ENCODE measurements around the gene PPP1R13B.
"Not testable (repeated sequence)": the region's sequence is repeated elsewhere in the genome, so short reads cannot be mapped to it uniquely, and the experiment has no call there.

PPP1R13B gene

DNA sequence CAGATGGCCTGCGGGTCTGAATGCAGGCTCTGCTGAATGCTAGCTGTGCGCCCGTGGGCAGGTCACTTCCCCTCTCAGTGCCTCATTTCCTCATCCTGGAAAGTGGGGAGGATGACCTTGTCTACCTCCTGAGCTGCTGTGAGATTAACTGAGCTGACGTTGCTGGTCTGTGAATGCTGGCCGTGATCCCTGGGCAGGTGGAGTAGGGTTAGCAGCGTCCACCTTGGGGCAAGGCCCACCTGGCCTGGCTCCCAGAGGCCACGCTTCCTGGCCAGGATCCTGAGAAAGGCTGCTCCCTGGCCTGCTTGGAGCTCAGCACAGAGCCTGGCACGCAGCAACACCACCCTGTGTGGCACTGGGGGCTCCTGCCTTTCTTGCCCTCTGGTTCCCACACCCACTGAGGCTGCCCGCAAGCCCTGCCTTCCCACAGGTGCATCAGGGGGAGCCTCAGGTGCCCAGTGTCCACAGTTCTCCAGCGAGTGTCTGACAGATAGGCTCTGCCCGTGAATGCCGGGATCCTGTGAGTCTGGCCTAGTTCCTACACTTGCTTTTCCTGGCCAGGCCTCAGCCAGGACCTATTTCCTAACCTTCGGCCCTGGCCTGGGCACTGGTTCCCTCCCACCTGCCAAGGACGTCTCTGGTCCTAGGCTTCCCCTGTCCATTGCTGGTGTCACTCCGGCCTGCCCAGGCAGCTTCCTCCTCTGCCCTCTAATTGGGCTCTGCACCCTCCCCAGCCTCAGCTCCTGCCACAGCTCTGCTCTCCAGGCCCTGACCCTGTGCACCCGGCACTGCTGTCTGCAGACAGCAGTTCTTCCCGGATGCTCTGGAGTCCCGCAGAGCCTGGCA, 43.7 kb upstream of the PPP1R13B start:
- peak overlapping the region; percentile 35 for H3K27ac ChIP-seq
- CTCF ChIA-PET = interaction anchor here (0.6 to 2.2 kb wide), 3 partner anchors 10 to 673 kb away, joined by 3 to 6 read pairs (median 4); no protein-coding TSS in a partner anchor
- POLR2A ChIA-PET (ENCODE audit: low non-redundant PET) = no interaction called here

DNA sequence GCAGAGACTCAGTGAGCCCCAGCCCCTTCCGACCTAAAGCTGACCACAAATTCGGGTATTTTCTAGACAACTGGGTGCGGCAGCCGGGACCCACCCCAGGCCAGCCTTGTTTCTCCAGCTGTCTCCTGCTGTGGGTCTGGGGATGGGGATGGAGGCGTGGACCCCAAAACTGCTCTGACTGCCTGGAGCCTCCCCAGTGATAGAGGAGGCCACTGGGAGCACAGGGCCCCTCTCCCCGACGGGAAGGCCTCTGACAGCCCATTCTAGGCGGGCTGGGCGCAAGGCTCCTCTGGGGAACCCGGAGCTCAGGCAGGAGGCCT, 42.6 kb upstream of the PPP1R13B start:
- TF ChIP-seq, protein P1, sequence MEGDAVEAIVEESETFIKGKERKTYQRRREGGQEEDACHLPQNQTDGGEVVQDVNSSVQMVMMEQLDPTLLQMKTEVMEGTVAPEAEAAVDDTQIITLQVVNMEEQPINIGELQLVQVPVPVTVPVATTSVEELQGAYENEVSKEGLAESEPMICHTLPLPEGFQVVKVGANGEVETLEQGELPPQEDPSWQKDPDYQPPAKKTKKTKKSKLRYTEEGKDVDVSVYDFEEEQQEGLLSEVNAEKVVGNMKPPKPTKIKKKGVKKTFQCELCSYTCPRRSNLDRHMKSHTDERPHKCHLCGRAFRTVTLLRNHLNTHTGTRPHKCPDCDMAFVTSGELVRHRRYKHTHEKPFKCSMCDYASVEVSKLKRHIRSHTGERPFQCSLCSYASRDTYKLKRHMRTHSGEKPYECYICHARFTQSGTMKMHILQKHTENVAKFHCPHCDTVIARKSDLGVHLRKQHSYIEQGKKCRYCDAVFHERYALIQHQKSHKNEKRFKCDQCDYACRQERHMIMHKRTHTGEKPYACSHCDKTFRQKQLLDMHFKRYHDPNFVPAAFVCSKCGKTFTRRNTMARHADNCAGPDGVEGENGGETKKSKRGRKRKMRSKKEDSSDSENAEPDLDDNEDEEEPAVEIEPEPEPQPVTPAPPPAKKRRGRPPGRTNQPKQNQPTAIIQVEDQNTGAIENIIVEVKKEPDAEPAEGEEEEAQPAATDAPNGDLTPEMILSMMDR (conservative IDR thresholded peaks at IDR 0.05; ENCODE audit: low read depth) = no peak
- ChIA-PET POLR2A (ENCODE audit: low non-redundant PET) (no interaction called here), CTCF (interaction anchor here (0.6 to 2.2 kb wide), 3 partner anchors 11 to 41 kb away, joined by 3 to 7 read pairs (median 6); no protein-coding TSS in a partner anchor)
- H3K27ac ChIP-seq = peak overlapping the region; percentile 69
- no peak for DNase-seq (ENCODE audit: low spot score)

More for the DNA sequence above, 43.7 kb upstream of the PPP1R13B start:
- TF ChIP-seq, protein P1 (conservative IDR thresholded peaks at IDR 0.05; ENCODE audit: low read depth) = no peak
- no peak for DNase-seq (ENCODE audit: low spot score)

DNA sequence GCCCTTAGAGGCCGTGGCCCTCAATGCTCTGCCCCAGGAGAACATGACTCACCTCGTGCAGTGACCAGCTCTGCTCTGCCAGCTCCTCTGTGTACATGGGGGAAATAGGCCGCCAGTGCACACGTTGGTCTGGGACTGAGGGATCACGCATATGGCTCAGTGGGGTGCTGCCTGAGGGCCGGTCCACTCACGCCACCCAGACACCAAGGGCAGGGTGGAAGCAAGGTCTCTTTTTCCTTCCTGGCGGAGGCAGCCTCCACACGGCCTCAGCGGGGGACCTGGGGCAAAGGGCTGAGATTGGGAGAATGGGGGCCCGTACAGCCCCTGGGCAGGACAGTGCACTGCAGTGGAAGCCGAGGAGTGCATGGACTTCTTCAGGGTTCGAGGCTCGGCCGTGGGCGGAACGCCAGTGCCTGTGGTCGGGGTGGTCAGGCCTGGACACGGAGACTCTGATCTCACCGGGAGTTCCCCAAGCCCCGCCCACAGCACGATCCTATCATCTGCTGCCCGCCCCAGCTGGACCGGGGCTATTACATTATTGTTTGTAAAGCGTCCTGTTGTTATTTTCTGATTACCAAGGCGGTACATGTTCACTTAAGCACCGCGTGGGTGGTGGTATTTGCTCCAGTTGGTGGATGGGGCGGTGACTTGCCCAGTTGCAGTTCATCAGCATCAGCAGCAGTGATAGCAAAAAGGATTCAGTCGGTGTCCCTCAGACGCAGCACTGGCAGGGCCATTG, 42.1 kb upstream of the PPP1R13B start:
- ChIA-PET POLR2A (ENCODE audit: low non-redundant PET) (interaction anchor here (1.1 kb wide), 1 partner anchor 13 kb away, joined by 3 read pairs; no protein-coding TSS in a partner anchor), CTCF (interaction anchor here (0.6 to 2.2 kb wide), 3 partner anchors 11 to 42 kb away, joined by 3 to 7 read pairs (median 6); no protein-coding TSS in a partner anchor)
- peak overlapping the region; percentile 69 for H3K27ac ChIP-seq
- DNase-seq (ENCODE audit: low spot score) = peak; percentile 72
- TF ChIP-seq, protein P1 (conservative IDR thresholded peaks at IDR 0.05; ENCODE audit: low read depth) = no peak

DNA sequence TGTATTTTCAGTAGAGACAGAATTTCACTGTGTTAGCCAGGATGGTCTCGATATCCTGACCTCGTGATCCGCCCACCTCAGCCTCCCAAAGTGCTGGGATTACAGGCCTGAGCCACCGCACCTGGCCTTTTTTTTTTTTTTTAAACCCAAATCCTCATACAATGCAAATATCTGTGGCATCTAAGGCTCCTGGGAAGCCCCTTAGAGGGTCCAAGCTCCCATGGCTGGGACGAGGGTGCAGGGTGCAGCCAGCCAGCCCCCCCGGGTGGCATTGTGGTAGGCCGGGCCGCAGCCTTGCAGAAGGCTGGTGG, 41.6 kb upstream of the PPP1R13B start:
- DNase-seq (ENCODE audit: low spot score); CTCF ChIA-PET: not testable (repeated sequence)
- H3K27ac ChIP-seq = peak overlapping the region; percentile 69
- POLR2A ChIA-PET (ENCODE audit: low non-redundant PET) = interaction anchor here (1.1 kb wide), 1 partner anchor 13 kb away, joined by 3 read pairs; no protein-coding TSS in a partner anchor

DNA sequence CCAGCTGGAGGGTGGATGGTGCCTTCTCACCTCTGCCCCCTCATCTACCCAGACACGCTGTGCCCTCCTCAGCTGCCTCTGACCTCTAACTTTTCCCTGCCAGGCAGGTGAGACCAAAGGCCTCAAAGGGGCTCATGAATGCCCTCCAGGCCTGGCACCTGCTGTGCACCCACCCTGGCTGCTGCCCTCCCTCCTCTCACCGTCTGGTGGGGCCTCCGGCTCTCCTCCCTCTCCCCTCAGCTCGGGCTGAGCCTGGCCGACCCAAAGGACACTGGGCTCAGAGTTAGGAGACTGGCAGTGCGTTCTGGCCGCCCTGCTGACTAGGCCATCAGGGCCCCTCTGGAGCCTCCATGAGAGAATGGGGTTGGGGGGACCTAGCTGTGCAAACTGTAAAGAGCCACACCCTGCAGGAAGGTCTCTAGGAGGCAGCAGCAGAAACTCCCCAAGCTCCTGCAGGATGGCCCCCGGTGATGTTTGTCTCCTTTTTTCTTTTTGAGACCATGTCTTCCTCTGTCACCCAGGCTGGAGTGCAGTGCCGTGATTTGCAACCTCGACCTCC, 40.3 kb upstream of the PPP1R13B start:
- DNase-seq (ENCODE audit: low spot score) = no peak
- TF ChIP-seq, protein P1 (conservative IDR thresholded peaks at IDR 0.05; ENCODE audit: low read depth) = no peak
- H3K27ac ChIP-seq = no peak overlapping the region
- CTCF ChIA-PET = interaction anchor here (0.6 kb wide), 1 partner anchor 10 kb away, joined by 5 read pairs; no protein-coding TSS in a partner anchor
- POLR2A ChIA-PET (ENCODE audit: low non-redundant PET) = no interaction called here

DNA sequence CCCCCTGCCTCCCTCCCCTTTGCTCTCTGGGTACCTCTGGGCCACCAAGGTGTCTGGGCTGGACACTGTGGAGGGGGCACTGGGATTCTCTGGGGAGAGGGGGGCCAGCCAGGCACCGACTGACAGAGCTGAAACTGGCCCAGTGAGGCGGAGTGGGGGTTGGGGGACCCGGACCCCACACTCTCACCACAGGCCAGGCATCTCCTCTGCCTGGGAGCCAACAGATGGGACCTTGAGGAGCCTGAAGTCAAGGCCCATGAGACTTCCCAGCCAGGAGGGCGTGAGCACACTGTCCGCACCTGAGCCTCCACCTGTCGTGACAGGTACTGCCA, 39.8 kb upstream of the PPP1R13B start:
- ChIA-PET CTCF (interaction anchor here (0.6 kb wide), 1 partner anchor 9 kb away, joined by 5 read pairs; no protein-coding TSS in a partner anchor), POLR2A (ENCODE audit: low non-redundant PET) (no interaction called here)
- no peak overlapping the region for H3K27ac ChIP-seq
- TF ChIP-seq, protein P1 (conservative IDR thresholded peaks at IDR 0.05; ENCODE audit: low read depth) = no peak
- DNase-seq (ENCODE audit: low spot score) = no peak
